Bronchus fibroblast of lung (primary cell): ENCODE results near the gene FADS3. TPM values are rescaled to one million over a fixed set of nuclear protein-coding genes. Genes with fewer than 3 reads are reported as not detected.

Source experiments
- total RNA-seq: library from RNA; depleted of rRNA; stranded (reverse); fragments of >200 nt; gene quantifications from 2 replicates; pipeline ENCODE4 v1.2.3, GENCODE V29; 2015

The FADS3 gene, protein sequence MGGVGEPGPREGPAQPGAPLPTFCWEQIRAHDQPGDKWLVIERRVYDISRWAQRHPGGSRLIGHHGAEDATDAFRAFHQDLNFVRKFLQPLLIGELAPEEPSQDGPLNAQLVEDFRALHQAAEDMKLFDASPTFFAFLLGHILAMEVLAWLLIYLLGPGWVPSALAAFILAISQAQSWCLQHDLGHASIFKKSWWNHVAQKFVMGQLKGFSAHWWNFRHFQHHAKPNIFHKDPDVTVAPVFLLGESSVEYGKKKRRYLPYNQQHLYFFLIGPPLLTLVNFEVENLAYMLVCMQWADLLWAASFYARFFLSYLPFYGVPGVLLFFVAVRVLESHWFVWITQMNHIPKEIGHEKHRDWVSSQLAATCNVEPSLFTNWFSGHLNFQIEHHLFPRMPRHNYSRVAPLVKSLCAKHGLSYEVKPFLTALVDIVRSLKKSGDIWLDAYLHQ
- 49.6 and 53.8 TPM in 2 replicates for total RNA-seq

DNA sequence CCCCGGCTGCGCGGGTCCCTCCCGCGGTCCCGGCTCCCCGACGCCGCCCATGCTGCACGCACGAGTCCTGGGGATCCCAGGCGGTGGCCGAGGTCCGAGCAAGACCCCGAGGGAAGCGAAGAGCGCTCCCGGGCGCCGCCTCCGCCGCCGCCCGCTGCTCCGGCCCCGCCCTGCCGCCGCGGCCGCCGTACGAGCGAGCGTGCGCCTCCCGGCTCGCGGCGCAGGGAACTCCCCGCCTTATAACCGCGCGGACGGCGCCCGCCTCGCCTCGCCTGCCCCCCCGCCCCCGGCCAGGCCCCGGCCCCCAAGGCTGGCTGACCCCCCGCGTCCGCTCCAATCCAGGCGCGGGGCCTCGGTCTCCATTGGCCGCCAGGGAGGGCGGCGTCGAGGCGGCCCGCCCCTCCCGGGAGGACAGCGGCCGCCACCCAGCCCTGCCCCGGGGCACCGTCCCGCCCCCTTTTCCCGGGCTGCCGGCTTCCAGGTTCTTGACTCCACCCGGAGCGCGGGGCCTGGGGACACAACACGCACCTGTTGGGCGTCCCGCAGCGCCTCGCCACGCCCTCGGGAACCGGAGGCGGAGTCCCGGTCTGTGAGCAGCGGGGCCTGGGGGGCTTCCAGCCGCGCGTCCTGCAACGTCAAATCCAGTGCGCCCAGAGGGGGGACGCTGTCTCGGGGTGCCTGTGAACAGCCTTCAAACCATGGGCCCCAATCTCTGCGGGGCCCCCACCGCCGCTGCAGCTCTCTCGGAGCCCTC is at the start of gene FADS3:
FADS3 (minus strand) TSS at position 215 of the 754 bp plus-strand sequence; CDS start at position 51, 164 bp downstream.

DNA sequence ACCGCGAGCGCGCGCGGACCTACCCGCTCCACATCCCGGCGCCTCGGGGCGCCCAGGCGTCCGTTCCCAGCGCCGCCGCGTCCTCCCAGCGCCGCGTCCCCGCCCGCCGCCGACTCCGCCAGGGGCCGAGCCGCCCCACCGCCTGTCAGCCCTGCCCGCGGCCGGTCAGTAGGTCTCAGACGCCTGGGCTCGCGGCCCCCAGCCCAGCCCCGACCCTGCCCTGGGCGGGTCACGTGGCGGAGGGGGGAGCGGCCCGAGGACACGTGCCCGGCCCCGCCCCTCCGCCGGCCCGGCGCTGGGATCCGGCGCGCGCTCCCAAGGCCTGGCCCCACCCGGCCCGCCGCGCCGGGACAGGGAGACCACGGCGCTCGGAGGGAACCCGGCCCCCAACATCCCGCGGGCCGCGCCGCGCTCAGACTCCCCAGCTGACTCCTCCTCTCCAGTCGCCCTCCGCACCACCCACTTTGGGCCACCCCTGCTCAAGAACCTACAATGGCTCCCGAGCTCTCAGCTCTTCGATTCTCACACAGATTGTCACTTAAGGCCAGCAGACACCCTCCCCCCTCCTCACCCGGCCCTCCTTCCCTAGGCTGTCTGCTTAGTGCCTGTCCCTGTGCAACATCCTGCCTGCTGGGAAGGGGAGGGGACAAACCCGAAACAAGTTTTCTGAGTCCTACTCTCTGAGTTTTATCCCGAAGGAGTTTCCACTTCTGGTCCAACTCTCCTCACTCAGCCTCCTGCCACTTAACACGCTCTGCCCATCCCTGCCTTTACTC is 26.2 kb upstream of the FADS3 start, which contains the start of gene RAB3IL1:
RAB3IL1 (minus strand) TSS at position 233 of the 776 bp plus-strand sequence; CDS start at position 34, 199 bp downstream.

DNA sequence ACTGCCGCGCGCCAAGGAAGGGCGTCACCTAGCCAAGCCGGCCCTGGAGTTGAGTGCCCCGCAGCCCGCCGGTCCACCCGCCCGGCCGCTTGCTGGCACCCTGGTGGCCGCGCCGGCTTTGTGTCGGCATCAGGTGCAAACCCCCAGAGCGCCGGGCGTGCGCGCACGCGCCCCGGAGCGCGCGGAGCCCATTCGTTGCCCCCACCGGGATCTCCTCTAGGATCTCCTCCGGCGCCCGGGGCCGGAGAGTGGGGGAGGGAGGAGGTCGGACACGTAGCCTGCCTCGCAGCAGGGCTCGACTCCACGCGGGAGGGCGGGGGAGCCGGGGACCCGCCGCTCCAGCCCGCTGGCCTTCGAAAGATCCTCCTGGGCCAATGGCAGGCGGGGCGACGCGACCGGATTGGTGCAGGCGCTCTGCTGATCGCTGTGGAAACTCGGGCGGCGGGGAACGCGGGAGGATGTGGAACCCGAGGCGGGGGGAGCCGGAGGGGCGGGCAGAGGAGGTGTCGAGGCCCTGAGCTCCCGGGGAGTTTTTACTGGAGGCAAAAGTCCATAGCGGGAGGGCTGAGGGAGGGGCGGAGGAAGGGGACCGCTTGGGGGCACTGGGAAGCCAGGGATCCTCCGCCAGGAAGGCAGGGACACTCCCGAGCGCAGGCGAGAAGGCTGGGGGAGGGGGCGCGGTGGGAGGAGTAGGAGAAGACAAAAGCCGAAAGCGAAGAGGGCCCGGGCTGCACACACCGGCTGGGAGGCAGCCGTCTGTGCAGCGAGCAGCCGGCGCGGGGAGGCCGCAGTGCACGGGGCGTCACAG is 63.6 kb downstream of the FADS3 start, which contains the start of gene FADS2:
FADS2 (plus strand) TSS at position 730 of the 808 bp plus-strand sequence. CDS start 91 bp downstream, outside the sequence.

Other genes with a start within 250 kb of the FADS3 start
- 1.8 and 2.0 TPM in 2 replicates for gene DAGLA, start 211.2 kb downstream of the FADS3 start, total RNA-seq
- gene MYRF, start 138.9 kb downstream of the FADS3 start, total RNA-seq: 3.3 and 3.5 TPM in 2 replicates
- gene TMEM258, start 98.9 kb downstream of the FADS3 start, total RNA-seq: 62.5 and 77.2 TPM in 2 replicates
- gene FEN1, start 98.6 kb downstream of the FADS3 start, total RNA-seq: 42.9 and 47.1 TPM in 2 replicates
- 171 and 182 TPM in 2 replicates for gene FADS1, start 74.5 kb downstream of the FADS3 start, total RNA-seq
- gene FADS2, start 63.2 kb downstream of the FADS3 start, total RNA-seq: 953 and 987 TPM in 2 replicates
- 0.89 and 3.0 TPM in 2 replicates for gene RAB3IL1, start 26.0 kb upstream of the FADS3 start, total RNA-seq
- gene BEST1, start 58.8 kb upstream of the FADS3 start, total RNA-seq: 1.7 and 2.2 TPM in 2 replicates
- gene FTH1, start 76.1 kb upstream of the FADS3 start, total RNA-seq: 569 and 797 TPM in 2 replicates
- 53.6 and 60.4 TPM in 2 replicates for gene INCENP, start 232.5 kb upstream of the FADS3 start, total RNA-seq